Neural progenitor cell (in vitro differentiated cells): ENCODE results near the gene AKT1. TPM values are rescaled to one million over a fixed set of nuclear protein-coding genes. Genes with fewer than 3 reads are reported as not detected.

Experiments
- DNase-seq: peaks from one replicate; pipeline ENCODE4 v3.0.0-alpha.2; 2016; ENCODE audit warnings: low spot score
- H2AFZ ChIP-seq: fragments of 200-600 bp; sonication (generic); replicated peaks from 2 replicates; pipeline ENCODE4 v1.6.1; 2016; ENCODE audit warnings: antibody characterized with exemption
- H3F3A ChIP-seq: fragments of 200-600 bp; sonication (generic); 2 replicates; pipeline ENCODE4 v1.6.1; 2016; ENCODE audit warnings: antibody characterized with exemption, low read depth
- H3K27ac ChIP-seq: fragments of 200-600 bp; sonication (generic); 2 replicates; pipeline ENCODE4 v1.5.1; 2016; ENCODE audit warnings: mild to moderate bottlenecking
- H3K27me3 ChIP-seq: fragments of 200-600 bp; sonication (generic); 2 replicates; pipeline ENCODE4 v1.6.1; 2016; ENCODE audit warnings: mild to moderate bottlenecking, moderate library complexity
- H3K36me3 ChIP-seq: fragments of 200-600 bp; sonication (generic); 2 replicates; pipeline ENCODE4 v1.5.1; 2016
- H3K4me1 ChIP-seq: fragments of 200-600 bp; sonication (generic); 2 replicates; pipeline ENCODE4 v1.6.1; 2016; ENCODE audit warnings: mixed run types
- H3K4me2 ChIP-seq: fragments of 200-600 bp; sonication (generic); 2 replicates; pipeline ENCODE4 v1.6.1; 2016
- H3K4me3 ChIP-seq: fragments of 200-600 bp; sonication (generic); 2 replicates; pipeline ENCODE4 v1.5.1; 2016
- H3K79me2 ChIP-seq: fragments of 200-600 bp; sonication (generic); 2 replicates; pipeline ENCODE4 v1.6.1; 2016; ENCODE audit warnings: low read depth
- H3K9ac ChIP-seq: fragments of 200-600 bp; sonication (generic); 2 replicates; pipeline ENCODE4 v1.6.1; 2016
- H3K9me3 ChIP-seq: fragments of 200-600 bp; sonication (generic); 2 replicates; pipeline ENCODE4 v1.5.1; 2016; ENCODE audit warnings: low read depth
- H4K20me1 ChIP-seq: fragments of 200-600 bp; sonication (generic); 2 replicates; pipeline ENCODE4 v1.6.1; 2016; ENCODE audit warnings: low read depth
- H3K27ac Mint-ChIP-seq: 3 replicates; pipeline ENCODE4 v1.8.0; 2021; ENCODE audit warnings: mixed read lengths
- H3K27me3 Mint-ChIP-seq: 2 replicates; pipeline ENCODE4 v1.8.0; 2022; ENCODE audit warnings: low read depth, mild to moderate bottlenecking, inconsistent platforms, moderate library complexity, mixed read lengths; ENCODE audit not compliant: insufficient read depth
- H3K36me3 Mint-ChIP-seq: 3 replicates; pipeline ENCODE4 v1.8.0; 2021; ENCODE audit warnings: mixed read lengths
- H3K4me1 Mint-ChIP-seq: 3 replicates; pipeline ENCODE4 v1.8.0; 2021; ENCODE audit warnings: mixed read lengths
- H3K4me3 Mint-ChIP-seq: 3 replicates; pipeline ENCODE4 v1.8.0; 2021; ENCODE audit warnings: mild to moderate bottlenecking, moderate library complexity, mixed read lengths
- H3K9me3 Mint-ChIP-seq: 3 replicates; pipeline ENCODE4 v1.8.0; 2020; ENCODE audit warnings: mixed read lengths
- EZH2 ChIP-seq: fragments of 200-600 bp; sonication (generic); IDR thresholded peaks from 2 replicates; pipeline ENCODE4 v1.6.1; 2017; ENCODE audit warnings: antibody characterized with exemption, mild to moderate bottlenecking, moderate library complexity
- EZH2phosphoT487 ChIP-seq: fragments of 200-600 bp; sonication (generic); IDR thresholded peaks from 2 replicates; pipeline ENCODE4 v1.6.1; 2017; ENCODE audit warnings: antibody characterized with exemption
- total RNA-seq: library from RNA; depleted of rRNA; stranded (reverse); fragments of >200 nt; gene quantifications from 2 replicates; pipeline ENCODE4 v1.2.3, GENCODE V29; 2015; ENCODE audit warnings: low replicate concordance
- TF ChIP-seq, protein P1 (sequence below): fragments of 200-600 bp; sonication (generic); IDR thresholded peaks from 2 replicates; pipeline ENCODE4 v1.5.1; 2017; ENCODE audit warnings: antibody characterized with exemption, mild to moderate bottlenecking

The AKT1 gene
- total RNA-seq, 1 donor from 2014 or later: 67.2 TPM

DNA sequence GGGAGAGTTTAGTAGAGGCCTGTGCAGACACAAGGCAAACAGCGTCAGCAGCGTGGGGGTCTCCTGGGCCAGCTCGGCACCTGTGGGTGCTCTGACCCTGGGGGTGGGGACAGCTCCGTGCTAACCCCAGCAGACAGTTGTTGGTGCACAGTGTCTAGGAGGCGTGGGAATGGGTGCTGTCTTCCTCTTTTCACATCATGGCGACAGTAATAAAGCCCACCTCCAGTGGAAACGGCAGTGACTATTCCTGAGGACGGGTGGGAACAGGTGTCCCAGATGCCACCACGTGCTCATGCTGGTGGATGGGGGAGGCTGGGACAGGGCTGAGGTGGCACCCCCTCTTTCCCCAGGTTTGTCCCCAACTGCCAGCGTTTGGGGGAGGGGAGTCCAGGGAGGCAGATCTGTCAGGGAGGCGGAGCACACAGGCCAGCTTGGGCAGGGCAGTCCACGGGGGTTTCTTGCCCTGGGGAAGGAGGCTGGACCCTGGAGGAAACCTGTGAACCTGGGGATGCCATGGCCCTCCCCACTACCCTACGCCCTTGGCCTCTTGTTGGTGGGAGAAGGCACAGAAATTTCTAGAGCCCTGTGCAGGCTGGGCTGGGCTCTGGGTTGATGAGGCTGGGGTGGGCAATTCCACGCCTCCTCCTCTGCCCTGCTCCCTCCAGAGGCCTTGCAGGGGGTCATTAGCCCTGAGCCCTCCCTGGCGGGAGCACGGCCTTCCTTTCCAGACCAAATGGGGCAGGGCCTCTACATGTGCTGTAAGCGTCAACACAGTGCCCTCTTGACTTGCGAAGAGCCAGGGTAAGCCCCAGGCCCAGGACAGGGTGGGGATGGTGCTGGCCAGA, 9.2 kb upstream of the AKT1 start:
- Histone ChIP-seq H3F3A (peaks cover 9% of the 10 kb centered on the region), H3K27ac (no peak overlapping the region), H4K20me1 (peaks cover 13% of the 10 kb centered on the region), H3K4me2 (no peak overlapping the region), H3K4me3 (no peak overlapping the region), H3K36me3 (no peaks in the 10 kb centered on the region), H2AFZ (no peak overlapping the region), H3K9ac (no peak overlapping the region), H3K27me3 (peaks cover 41% of the 10 kb centered on the region), H3K79me2 (no peaks in the 10 kb centered on the region), H3K9me3 (no peaks in the 10 kb centered on the region), H3K4me1 (no peaks in the 10 kb centered on the region)
- no peak for TF ChIP-seq EZH2
- no peak overlapping the region for H3K27ac Mint-ChIP-seq
- H3K4me1 Mint-ChIP-seq: peaks cover 6% of the 10 kb centered on the region
- peaks cover 2% of the 10 kb centered on the region for H3K9me3 Mint-ChIP-seq
- H3K27me3 Mint-ChIP-seq: peaks cover 25% of the 10 kb centered on the region
- H3K36me3 Mint-ChIP-seq: no peaks in the 10 kb centered on the region
- no peak for DNase-seq
- H3K4me3 Mint-ChIP-seq: no peak overlapping the region

DNA sequence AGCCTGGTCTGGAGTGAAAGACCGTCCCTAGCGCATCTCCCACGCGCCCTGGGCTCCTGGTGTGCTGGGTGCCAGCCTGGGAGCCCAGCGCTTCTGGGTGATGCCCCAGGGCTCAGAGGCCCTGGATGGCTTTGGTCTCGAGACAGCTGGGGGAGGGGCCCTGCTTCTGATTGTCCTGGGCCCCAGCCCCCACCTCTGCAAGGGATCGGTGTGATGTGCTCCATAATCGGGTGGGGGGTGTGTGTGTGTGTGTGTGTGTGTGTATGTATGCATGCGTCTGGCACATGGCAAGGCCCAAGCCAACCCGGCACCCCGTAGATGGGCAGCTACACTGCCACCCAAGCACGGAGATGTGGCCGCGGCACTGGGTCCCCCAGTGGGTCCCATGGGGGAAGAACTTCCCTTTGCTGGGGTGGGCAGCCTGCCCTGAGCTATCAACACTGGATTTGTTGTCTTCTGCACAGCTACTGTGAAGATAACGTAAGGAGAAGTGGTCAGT, 8.4 kb upstream of the AKT1 start:
- peaks cover 14% of the 10 kb centered on the region for H3K4me1 Mint-ChIP-seq
- DNase-seq: no peak
- TF ChIP-seq, protein P1, sequence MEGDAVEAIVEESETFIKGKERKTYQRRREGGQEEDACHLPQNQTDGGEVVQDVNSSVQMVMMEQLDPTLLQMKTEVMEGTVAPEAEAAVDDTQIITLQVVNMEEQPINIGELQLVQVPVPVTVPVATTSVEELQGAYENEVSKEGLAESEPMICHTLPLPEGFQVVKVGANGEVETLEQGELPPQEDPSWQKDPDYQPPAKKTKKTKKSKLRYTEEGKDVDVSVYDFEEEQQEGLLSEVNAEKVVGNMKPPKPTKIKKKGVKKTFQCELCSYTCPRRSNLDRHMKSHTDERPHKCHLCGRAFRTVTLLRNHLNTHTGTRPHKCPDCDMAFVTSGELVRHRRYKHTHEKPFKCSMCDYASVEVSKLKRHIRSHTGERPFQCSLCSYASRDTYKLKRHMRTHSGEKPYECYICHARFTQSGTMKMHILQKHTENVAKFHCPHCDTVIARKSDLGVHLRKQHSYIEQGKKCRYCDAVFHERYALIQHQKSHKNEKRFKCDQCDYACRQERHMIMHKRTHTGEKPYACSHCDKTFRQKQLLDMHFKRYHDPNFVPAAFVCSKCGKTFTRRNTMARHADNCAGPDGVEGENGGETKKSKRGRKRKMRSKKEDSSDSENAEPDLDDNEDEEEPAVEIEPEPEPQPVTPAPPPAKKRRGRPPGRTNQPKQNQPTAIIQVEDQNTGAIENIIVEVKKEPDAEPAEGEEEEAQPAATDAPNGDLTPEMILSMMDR: no peak
- TF ChIP-seq EZH2 (no peak), EZH2phosphoT487 (no peak)

DNA sequence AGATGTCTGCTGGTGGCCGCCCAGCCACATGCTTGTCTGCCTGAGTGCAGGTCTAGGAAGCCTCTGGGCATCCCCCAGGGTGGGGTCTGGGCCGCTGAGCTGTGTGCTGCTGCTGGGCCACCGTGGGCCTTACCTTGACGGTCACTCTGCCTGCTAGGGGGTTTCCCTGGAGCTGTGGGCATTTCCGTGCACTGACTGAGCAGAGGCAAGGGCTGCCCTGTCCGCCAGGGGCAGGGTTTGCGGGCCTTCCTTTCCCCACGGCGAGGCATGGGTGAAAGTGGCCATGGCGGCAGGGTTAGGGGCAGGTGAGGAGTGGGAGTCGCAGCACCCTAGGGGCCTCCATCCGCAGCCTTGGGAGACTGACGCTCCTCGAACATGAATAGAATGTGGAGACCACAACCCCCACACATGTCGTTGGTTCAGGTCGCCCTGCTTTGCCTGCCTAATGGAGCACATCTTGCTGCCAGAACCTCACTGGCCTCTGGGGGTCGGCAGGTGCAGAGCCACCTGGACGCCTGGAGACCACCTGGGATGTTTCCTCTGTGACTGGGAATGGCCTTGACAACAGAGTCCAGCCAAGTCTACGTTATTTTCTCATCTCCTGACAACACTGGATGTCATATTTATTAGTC, 7.8 kb upstream of the AKT1 start:
- DNase-seq: no peak
- Mint-ChIP-seq H3K27me3 (peaks cover 34% of the 10 kb centered on the region), H3K4me3 (no peak overlapping the region), H3K36me3 (no peaks in the 10 kb centered on the region), H3K9me3 (peaks cover 2% of the 10 kb centered on the region), H3K4me1 (peaks cover 15% of the 10 kb centered on the region), H3K27ac (no peak overlapping the region)
- no peak for TF ChIP-seq EZH2phosphoT487
- no peak for TF ChIP-seq EZH2
- TF ChIP-seq, protein P1: no peak
- Histone ChIP-seq H3K27ac (no peak overlapping the region), H4K20me1 (peaks cover 14% of the 10 kb centered on the region), H3K4me1 (no peaks in the 10 kb centered on the region), H3K27me3 (peaks cover 54% of the 10 kb centered on the region), H3K4me2 (no peak overlapping the region), H3K9me3 (no peaks in the 10 kb centered on the region), H3K79me2 (no peaks in the 10 kb centered on the region), H3K36me3 (no peaks in the 10 kb centered on the region), H3K9ac (no peak overlapping the region), H2AFZ (no peak overlapping the region), H3K4me3 (no peak overlapping the region), H3F3A (peaks cover 18% of the 10 kb centered on the region)

More for the DNA sequence above, 8.4 kb upstream of the AKT1 start:
- H3K4me3 ChIP-seq: no peak overlapping the region
- Mint-ChIP-seq H3K9me3 (peaks cover 2% of the 10 kb centered on the region), H3K4me3 (no peak overlapping the region), H3K36me3 (no peaks in the 10 kb centered on the region), H3K27ac (no peak overlapping the region), H3K27me3 (peaks cover 29% of the 10 kb centered on the region)
- H3K9me3 ChIP-seq: no peaks in the 10 kb centered on the region
- H4K20me1 ChIP-seq: peaks cover 14% of the 10 kb centered on the region
- H3K36me3 ChIP-seq: no peaks in the 10 kb centered on the region
- peaks cover 48% of the 10 kb centered on the region for H3K27me3 ChIP-seq
- no peak overlapping the region for H3K4me2 ChIP-seq
- H3K27ac ChIP-seq: no peak overlapping the region
- H3K79me2 ChIP-seq: no peaks in the 10 kb centered on the region
- peaks cover 16% of the 10 kb centered on the region for H3F3A ChIP-seq
- H3K9ac ChIP-seq: no peak overlapping the region
- H3K4me1 ChIP-seq: no peaks in the 10 kb centered on the region
- no peak overlapping the region for H2AFZ ChIP-seq
